GM12892 (cell line): ENCODE measurements around the gene TMEM267.

ENCODE experiments used
- POLR2A ChIP-seq: IDR thresholded peaks from 2 replicates; pipeline ENCODE4 v1.6.1; 2011; ENCODE audit warnings: low read depth, low read length, control low read depth
- POLR2AphosphoS5 ChIP-seq: IDR thresholded peaks from 2 replicates; pipeline ENCODE4 v1.6.1; 2011; ENCODE audit warnings: low read depth, low read length, control low read depth
- TAF1 ChIP-seq: IDR thresholded peaks from 2 replicates; pipeline ENCODE4 v1.6.1; 2011; ENCODE audit warnings: low read depth, mild to moderate bottlenecking, control low read depth, low read length, borderline replicate concordance

- TF ChIP-seq POLR2AphosphoS5: no peak
- TF ChIP-seq POLR2A: no peak
- TF ChIP-seq TAF1: no peak
Observed at GRCh38 chr5:43421450-43422133, 62.1 kb downstream of the TMEM267 start.
